Stimulated activated naive CD4-positive, alpha-beta T cell (primary cell): ENCODE results near the gene PRAC1.

Experiments
- DNase-seq, 6 experiments: peaks; one replicate each; lab custom pipeline; 2025; lab: John Stamatoyannopoulos, UW

Gene PRAC1

DNA sequence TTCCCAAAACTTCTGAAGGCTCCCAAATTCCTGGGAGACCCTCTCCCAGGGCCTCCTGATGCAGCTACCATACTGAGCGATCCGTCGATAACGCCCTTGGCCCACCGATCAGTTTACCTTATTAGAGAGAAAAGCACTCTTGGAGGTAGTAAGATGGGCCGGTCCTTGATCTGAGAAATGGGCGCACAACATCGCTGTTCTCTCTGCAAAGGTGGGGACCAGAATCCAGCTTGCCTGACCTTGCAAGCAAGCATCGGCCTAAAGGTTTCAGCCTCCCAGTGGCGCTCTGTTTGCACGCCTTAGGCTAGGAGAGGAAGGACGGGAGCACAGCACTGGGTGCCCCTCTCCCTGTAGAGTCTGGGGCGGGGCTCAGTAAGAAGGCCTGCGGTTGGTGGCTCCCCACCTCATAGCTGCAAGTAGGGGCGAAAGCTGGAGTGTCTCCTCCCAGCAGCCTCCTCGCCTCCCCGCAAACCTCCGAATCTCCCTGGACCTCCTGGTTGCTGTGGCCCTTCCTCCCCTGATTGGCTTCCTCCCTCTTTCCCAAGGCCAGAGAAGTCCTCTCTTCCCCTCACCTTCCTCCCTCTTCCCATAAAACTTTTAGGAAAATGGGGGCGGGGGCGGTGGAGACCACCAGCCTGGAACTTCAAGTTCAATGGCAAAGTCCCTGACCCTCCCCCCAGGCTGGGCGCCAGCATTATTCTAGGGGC lies at the start of gene PRAC1:
TSS of gene PRAC1 (minus strand) at position 318 of the 707 bp plus-strand sequence. CDS start at position 192, 126 bp downstream.
- DNase-seq, result no peak

DNA sequence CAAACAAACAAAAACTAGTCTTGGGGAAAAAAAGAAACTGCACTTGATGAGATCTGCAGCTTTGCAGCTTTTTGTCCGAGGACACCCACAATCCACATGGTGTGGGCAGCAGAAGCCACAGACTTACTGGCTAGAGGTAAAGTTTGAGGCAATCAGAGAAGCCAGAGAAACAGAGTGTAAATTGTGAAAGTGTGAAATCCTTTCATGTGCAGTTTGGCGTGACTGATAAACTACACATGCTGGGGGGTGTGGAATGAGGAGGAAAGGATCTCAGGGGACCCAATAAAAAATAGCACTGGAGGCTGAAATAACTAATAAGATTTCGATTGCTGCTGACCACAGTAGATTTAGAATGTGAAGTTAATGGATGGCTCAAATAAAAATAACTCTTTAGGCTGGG lies 48.6 kb upstream of the PRAC1 start:
- DNase-seq, result no peak

DNA sequence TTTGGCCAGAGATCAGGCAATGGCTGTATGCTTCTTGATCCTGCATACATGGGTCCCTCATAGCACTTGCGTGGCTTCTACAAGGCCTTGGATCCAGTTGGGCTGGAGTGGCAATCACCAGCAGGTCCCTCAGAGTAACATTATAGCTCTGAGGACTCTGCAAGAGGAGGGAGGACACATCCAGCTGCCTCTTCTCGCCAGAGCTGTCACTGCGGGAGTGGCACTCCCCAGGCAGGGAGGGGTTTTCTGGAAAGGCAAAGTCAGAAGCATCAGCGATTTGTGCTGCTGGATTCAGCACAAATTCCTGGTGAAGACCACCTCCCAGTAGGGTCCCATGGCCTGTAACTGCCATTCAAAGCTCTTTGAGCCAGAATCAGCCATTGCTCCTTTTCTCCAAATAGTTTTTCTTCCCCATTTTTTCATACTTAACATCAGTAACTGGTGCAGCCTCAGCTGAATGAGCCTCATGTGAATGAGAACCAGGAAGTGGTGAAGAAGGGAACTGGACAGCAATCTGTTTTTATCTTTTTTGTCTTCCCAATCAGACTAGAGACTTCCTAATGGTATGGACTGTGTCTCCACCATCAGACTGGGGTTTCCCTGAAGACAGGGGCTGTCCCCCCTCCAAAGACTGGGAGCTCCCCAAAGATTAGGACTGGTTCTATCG lies 46.8 kb upstream of the PRAC1 start:
- DNase-seq, result no peak

DNA sequence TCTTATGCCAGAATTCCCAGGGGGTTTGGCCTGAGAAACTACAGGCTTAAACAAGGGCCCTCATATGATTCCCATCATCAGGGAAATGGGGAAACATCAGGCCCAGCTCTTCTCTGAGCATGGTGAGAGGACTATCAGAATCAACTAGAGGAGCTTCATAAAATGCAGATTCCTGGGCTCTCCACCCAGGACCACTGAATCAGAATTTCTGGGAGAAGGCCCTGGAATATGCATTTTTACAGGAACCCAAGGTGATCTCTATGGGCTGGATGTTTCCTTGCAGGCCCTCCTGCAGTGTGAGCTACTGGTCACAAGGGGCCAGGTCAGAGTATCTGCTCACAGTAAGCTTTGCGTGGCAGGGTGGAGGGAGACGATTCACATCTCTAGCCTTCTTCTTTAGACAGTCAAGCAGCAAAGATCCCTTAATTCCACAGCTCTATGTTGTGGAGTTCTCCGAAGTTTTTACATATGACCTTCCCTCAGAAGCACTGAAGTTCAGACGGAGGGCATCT lies 45.0 kb upstream of the PRAC1 start:
- DNase-seq, result no peak

DNA sequence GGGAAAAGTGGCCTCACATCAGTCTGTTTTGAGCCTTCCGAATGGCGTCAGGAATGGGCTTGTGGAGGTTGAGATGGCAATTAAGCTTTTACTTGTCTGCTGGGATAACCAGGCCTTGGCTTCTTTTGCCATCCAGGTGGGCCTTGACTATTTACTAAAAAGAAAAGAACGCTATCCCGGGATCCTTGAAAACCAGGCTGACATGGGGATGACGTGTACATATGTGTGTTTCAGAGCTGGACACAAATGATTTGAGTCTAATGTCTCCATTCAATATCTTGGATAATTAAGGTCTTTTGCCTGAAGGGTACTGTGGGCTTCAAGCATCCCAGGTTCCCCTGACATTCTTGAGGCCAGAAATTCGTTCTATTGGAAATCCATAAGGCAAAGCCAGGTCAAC lies 38.8 kb upstream of the PRAC1 start:
- DNase-seq, result no peak

DNA sequence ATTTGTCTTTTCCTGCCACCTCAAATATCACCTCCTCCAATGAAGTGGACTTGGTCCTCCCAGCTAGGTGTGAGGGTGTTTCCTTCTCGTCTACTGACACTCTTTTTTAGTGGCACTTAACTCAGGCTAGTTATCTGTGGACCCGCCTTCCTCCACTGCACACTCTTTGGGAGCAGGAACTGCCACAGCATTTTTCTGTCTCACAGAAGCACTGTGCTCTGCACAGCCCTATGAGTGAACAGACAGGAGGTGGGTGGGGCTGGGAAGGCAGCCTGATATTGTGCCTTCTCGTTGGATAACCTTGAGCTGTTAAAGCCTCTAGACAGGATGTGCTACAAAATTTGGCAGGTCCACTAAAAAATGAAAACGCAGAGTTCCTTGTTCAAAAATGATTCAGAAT lies 38.1 kb upstream of the PRAC1 start:
- no peak for DNase-seq

DNA sequence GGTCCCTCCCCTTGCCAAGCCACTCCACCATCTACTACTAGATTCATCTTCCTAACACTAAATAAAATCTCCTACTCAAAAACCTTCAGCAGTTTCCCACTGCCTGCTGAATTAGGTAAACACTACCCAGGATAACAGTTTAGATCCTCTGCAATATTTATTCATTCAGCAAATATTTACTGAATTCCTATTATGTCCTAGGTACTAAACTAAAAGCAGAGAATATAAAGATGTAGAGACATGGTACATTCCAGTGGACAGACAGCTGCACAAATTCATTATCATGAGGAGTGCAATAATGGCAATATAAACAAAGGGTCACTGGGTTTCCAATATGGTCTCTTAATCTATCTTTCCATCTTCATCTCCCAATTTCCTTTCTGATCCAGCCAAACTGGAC lies 37.0 kb upstream of the PRAC1 start:
- DNase-seq, result no peak

DNA sequence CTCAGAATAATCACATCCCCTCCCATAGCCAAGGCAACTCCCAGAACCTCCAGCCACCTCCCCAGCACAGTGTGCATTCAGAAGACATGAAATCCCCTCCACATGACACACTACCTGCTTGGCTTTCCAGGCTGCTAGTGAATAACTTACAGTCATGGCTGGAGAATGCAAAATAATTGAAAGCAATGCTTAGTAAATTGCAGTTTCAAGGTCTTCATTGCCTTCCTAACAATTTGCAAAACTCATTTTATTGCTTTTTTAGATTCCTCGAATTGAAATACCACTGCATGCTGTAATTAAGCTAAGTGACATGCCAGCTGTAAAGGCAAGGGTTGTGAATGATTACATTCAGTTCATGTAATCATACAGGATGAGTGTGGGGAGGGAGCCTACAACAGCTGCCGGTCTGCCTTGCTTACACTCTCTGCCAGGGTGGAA lies 35.2 kb upstream of the PRAC1 start:
- DNase-seq, result no peak

DNA sequence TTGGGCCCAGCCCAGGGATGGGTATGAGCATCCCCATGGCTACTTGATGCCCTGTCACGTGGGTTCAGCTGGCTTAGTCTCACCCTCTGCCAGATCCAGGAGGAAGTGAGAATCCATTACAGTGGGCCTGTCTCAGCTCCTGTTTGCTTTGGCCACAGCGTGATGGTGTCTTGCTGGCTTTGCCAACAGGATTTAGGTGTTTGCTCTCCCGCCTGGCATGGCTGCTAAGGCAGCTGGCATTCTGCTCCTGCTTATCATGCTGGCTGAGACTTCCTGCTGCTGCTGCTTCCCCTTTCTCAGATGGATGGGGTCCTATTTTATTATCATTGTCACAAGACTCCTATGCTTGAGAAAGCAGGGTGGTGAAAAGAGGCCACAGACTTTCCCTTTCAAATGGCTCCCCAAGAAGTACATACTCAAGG lies 34.5 kb upstream of the PRAC1 start:
- DNase-seq, result no peak

DNA sequence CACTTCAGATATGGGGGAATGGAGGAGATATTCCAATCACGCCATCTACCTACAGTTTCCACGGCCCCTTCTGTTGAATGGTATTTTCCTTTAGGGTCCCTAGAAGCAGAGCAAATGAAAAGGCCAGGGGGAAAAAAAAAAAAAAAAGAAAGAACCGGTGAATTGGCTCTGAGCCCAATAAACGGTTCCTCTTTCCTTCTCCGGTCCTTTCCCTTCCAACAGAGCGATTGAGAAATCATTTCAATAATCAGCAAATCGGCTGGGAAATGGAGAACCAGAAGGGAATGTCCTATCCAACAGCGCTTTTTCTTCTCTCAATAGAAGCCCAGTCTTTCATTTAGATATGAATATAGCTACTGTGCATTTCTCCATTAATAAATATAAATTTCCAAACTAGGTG lies 33.0 kb upstream of the PRAC1 start:
- no peak for DNase-seq

DNA sequence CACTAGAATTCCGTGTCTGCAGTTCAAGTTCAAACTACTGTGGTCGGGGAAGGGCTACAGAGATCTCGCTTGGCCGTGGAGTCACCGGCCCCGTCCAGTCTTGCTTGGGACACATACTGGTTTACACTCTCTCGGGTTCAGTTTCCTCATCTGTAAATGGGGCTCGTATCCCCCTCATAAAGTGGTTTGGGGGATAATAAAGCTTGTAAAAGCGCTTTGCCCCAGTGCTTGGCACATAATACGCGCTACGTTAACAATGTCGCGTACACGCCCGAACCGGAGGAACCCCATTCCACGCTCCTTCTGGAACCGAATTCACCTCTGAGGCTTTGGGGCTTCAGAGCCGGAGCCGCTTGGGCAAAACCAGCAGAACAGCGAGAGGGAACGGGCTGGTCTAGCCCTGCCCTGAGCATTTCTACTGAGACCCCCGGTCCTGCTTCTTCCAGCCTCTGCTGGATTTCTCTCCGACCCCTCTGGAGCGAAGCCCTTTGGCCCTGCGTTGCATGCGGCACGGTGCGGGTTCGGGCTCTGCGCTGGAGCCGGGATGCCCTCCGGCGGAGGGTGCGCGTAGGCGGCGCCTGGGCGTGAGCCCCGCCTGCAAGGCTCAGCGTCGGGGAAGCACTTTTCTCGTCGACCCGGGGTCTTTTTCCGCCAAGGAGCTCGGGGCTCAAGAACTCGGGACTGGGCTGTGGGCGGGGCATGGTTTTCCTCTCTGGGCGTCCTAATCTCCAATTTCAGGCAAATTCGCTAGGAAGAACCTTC lies 32.4 kb upstream of the PRAC1 start:
- no peak for DNase-seq

DNA sequence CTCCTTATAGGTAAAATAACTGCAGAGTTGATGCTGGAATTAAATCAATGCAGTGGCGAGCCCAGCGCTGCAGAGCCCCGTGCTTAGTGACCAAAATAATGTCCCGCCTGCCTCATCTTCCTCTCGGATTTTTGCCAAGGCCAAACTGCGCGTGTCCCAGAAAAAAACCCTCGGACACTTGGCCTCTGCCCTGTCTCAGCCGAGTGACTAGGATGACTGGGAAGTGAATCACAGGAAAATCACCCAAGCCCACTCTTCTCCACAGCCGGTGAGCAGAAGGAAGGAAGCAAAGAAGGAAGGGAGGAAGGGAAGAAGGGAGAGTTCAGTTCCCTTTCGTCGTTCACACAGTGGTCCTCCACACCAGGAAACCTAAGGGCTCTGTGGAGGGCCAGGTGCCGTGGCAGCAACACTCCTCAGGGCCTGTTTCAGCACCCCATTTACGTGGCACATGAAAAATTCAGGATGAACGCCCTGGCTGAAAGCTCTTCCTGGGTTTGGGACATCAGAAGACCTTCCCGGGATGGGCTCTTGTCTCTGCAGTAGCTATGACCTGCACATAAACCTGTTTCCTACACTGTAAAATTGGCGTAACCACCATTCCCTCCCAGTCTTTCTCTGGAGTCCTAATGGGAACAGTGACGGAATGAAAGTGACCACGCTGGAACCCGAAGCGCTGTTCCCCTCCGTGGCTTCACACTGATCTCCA lies 31.6 kb upstream of the PRAC1 start:
- no peak for DNase-seq

DNA sequence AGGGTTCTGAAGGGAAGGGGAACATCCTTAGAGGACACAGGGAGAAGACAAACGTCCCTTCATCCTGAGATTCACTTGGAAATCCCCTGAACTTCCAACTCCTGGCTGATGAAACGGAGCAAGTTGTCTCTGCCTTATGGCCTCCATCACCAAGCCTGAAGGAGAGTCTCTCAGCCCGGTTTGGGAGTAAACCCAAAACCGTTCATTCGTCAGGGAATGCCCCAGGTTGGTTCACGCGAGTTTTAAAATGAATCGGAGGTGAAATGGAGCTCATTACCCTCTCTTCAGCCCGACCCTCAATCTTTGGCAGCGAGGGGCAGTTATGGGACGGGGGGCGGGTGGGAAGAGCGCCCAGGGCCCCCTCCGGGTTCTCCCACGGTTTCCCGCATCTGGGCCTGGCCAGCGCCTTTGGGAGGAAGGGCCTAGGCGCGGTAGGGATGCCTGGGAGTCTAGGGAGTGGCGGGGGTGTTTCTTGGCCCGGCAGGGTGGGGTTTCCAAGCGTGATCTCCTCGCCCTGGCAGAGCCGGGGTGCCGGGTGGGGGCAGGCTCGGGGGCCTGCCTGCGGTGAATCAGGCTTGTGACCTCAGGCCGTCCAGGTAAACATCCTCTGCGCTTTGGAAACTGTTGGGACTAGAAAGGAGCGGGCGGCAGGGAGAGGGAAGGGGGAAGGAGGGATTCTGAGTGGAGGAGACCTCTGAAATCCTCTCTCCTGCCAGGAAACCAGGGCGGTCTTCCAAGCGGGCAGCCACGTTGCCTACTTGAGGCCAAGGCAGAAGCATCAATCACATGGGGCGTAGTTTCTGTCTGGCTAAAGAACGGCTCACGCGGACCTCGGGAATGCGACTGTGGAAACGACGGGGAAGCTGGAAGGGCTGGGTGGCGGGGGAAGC lies 30.3 kb upstream of the PRAC1 start:
- no peak for DNase-seq

DNA sequence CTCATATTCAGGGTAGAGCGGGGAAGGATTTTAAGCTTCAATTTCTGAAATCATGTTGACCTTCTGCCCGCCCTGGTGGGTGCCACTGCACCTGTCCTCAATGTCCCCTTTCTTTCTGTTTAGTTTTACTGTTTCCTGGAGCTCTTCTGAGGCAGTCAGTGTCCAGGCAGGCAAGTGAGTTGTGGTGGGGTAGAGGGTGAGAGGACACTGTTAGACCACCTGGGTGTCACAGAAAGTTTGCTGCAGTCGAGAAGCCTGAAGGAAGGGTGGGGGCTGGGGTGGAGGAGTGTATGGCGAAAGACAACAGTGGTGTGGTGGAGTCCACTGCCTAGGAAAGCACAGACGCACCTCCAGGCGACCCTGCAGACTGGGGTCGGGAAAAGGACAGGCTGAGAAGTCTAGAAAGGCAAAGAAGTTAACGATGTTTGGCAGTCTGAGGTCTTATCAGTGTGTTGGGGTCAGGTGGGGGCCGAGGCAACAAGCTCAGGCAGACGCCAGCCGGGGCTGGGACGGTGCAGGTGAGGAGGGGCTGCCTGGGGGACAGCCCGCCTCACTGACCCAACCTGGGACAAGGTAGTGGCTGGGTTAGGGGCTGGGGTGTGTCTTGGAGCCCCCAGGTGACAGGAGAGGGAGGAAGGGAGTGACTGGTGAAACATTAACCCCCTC lies 29.5 kb upstream of the PRAC1 start:
- no peak for DNase-seq

DNA sequence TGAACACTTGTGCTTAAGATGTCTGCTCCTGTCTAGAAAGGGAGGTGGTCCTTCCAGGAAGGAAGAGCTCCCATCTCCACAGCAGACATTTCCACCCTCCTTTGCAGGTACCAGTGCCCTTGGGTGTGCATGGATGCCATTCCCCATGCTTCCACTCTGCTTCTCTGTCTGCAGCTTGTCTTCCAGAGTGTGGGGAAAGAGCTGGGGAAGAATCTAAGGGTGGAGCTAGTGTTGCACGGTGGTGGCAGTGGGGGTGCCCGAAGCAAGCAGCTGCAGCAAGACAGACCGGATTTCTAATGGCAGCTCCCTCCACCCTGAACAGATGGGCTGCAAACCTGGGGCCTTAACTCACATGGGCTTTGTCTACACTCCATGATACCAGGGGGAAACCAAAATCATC lies 28.9 kb upstream of the PRAC1 start:
- no peak for DNase-seq

DNA sequence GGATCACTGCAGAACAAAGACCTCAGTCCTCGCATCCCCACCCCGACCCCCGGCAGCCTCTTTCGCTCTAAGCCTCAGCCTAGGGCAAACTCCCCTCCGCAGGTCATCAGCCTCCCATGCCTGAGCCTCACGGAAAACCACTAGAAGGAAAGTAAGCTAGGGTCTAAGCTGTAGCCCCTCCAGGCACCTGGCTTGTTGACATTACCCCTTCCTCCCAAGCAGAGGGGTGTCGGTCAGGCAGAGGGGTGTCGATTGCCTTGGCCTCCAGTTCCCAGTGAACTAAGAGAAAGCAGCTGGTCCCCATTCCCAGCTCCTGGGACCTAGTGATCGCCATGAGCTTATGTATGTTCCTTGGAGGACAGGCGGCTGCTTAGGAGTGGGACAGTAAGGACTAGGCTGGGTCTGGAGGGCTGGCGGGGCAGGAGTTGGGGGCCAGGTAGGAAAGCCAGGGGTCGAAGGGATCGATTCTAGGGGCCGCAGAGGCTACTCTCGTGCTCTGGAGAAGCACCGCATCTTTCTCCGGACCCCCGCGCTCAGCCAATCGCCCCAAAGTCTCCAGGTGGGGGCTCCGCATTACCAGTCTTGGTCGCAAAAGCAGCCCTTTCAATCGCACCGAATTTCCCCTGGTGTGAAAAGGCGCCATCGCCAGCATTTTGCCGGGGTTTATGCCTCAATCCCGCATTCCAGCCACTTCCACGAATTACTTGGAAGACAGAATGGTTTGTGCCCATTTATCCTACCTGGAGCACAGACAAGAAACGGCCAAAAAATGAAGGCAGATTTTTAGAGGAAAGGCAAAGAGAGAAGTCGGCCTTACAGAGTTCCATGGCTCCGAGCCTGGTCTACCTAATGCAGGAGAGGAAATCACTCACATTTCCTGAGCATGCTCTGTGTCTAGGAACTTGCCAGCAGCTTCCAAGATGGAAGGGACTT lies 27.6 kb upstream of the PRAC1 start:
- DNase-seq, result no peak

DNA sequence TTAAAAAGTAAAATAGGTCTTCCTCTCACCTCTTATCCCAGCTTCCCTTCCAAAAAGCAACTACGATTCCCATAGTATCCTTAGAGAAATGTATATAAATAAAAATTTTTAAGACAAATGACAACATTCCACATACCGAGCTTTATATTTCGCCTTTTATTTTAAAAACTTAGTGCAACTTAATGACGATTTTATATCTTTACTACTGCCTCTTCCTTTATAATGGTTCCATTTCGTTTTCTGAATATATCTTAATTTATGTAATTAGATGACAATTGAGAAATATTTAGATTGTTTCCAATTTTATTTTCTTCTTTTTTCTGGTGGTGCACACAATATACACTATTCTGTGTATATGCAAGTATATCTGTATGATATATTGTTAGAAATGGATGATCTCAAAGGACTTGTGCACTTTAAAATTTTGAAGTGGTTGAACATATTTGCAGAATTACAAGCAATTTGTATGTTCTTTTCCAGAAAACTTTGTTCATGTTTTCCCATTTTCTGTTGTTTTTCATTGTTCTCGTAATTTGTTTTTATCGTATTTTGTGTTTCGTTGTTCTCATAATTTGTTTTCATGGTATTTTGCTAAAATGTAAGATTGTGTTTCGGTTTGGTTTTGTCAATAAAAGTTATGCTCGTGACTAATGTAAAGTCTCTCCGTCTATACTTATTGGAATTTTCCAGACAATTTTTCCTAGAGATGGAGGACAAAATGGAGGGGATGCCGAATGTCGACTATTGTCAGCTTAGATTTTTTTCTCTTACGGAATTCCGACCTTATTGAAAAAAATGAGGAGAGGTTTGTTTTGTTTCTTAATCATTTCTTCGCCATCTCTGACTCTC lies 26.6 kb upstream of the PRAC1 start:
- DNase-seq, result no peak
